ENCODE measurements around the gene MATN4. TPM values are rescaled to one million over a fixed set of nuclear protein-coding genes. Genes with fewer than 3 reads are reported as not detected.
A peak's percentile ranks its signal among the peaks of the same experiment; 100 is the strongest.

The MATN4 gene
- total RNA-seq, 3 donors from 2014 or later (not counting 1 experiment from before 2014, with no cell fraction given), result not detected

DNA sequence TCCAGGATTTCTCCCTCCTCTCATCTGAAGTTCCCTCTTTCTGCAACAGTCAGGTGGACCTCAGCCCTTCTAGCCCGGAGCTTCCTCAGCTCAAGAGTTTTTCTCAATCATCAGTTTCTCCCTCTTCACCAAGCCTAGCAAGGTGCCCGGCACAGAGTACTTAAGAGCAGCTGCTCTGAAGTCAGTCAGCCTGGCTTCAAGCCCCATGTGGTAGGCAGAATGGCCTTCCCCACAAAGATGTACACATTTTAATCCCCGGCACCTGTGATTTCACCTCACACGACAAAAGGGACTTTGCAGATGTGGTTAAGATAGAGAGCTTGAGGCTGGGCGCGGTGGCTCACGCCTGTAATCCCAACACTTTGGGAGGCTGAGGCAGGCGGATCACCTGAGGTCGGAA is 16.6 kb downstream of the MATN4 start:
- H3K36me3 Mint-ChIP-seq, result no peaks in the 10 kb centered on the region
- Histone ChIP-seq H3K4me1 (ENCODE audit: control insufficient read depth, insufficient read depth, low read length) (peaks cover 11% of the 10 kb centered on the region), H3K27me3 (ENCODE audit: control insufficient read depth, insufficient read depth, low read length) (peaks cover 10% of the 10 kb centered on the region), H3K4me3 (ENCODE audit: low read length) (no peak overlapping the region), H3K9me3 (ENCODE audit: control insufficient read depth, insufficient read depth, low read length) (no peaks in the 10 kb centered on the region), H3K27ac (ENCODE audit: low read length) (no peak overlapping the region), H3K36me3 (ENCODE audit: control insufficient read depth, insufficient read depth, low read length) (no peaks in the 10 kb centered on the region)
- peaks cover 15 to 25% of the 10 kb centered on the region in 2 donors for H3K4me1 Mint-ChIP-seq
- intact Hi-C loops (cut with micrococcal nuclease), result loop anchor here (2.0 to 10.0 kb wide), 3 partner anchors 63 to 607 kb away; no protein-coding TSS in a partner anchor
- no peaks in the 10 kb centered on the region for H3K9me3 Mint-ChIP-seq
- no peak for ATAC-seq
- H3K4me3 Mint-ChIP-seq, result no peak overlapping the region
- TF ChIP-seq, protein P1, sequence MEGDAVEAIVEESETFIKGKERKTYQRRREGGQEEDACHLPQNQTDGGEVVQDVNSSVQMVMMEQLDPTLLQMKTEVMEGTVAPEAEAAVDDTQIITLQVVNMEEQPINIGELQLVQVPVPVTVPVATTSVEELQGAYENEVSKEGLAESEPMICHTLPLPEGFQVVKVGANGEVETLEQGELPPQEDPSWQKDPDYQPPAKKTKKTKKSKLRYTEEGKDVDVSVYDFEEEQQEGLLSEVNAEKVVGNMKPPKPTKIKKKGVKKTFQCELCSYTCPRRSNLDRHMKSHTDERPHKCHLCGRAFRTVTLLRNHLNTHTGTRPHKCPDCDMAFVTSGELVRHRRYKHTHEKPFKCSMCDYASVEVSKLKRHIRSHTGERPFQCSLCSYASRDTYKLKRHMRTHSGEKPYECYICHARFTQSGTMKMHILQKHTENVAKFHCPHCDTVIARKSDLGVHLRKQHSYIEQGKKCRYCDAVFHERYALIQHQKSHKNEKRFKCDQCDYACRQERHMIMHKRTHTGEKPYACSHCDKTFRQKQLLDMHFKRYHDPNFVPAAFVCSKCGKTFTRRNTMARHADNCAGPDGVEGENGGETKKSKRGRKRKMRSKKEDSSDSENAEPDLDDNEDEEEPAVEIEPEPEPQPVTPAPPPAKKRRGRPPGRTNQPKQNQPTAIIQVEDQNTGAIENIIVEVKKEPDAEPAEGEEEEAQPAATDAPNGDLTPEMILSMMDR (IDR thresholded peaks at IDR 0.05), result no peak
- 80% methylated on average over 9 of the region's 9 CpGs for whole genome bisulfite sequencing (ENCODE audit: insufficient coverage)
- DNase-seq, result no peak
- H3K27ac Mint-ChIP-seq, result no peak overlapping the region
- peaks cover 30 to 39% of the 10 kb centered on the region in 2 donors for H3K27me3 Mint-ChIP-seq (ENCODE audit: low read depth in 2 of 2)

DNA sequence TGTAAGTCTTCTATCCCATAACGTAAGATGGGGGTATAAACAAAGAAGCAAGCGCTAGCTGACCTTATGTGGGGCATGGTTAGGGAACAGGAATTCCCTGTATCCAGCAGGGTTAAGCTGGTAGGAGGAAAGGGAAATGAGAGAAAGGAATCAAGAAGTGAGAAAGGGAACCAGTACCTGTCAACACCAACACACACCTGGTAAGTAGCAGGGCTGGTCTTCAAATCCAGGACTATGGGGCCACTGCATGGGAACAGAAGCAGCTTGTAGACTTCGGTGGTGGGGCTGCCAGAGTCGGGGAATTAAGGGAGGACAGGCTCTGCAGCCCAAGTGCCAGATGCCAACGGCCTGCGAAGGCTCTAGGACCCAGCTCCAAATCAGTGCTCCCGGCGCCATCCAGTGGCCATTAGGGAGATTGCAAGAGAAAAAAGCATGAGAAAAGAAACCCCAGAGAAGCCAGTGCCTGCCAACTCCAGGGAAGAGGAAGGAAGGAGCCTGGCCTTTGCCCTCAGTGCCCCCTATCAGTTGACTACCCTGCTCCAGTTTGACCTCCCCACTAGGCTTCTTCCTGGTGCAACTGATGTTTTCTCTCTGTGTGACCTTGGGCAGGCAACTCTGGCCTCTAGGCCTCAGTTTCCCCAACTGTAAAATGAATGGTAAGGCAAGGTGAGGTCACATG is 17.3 kb downstream of the MATN4 start:
- Mint-ChIP-seq H3K4me3 (no peak overlapping the region), H3K4me1 (peaks cover 15 to 25% of the 10 kb centered on the region in 2 donors), H3K9me3 (no peaks in the 10 kb centered on the region), H3K36me3 (no peaks in the 10 kb centered on the region), H3K27me3 (ENCODE audit: low read depth in 2 of 2) (peaks cover 26 to 34% of the 10 kb centered on the region in 2 donors), H3K27ac (no peak overlapping the region)
- H3K36me3 ChIP-seq (ENCODE audit: control insufficient read depth, insufficient read depth, low read length), result no peaks in the 10 kb centered on the region
- ATAC-seq (peak; percentile 40 to 55 (median 43)), DNase-seq (peak; percentile 52 to 75)
- WGBS (ENCODE audit: insufficient coverage), result 27% methylated on average over 8 of the region's 8 CpGs
- no peaks in the 10 kb centered on the region for H3K9me3 ChIP-seq (ENCODE audit: control insufficient read depth, insufficient read depth, low read length)
- H3K27me3 ChIP-seq (ENCODE audit: control insufficient read depth, insufficient read depth, low read length), result peaks cover 10% of the 10 kb centered on the region
- intact Hi-C loops (cut with micrococcal nuclease), result loop anchor here (2.0 to 10.0 kb wide), 3 partner anchors 64 to 606 kb away; no protein-coding TSS in a partner anchor
- H3K4me1 ChIP-seq (ENCODE audit: control insufficient read depth, insufficient read depth, low read length), result peaks cover 11% of the 10 kb centered on the region
- H3K27ac ChIP-seq (ENCODE audit: low read length), result no peak overlapping the region
- TF ChIP-seq, protein P1 (IDR thresholded peaks at IDR 0.05), result peak; percentile 78
- H3K4me3 ChIP-seq (ENCODE audit: low read length), result no peak overlapping the region

DNA sequence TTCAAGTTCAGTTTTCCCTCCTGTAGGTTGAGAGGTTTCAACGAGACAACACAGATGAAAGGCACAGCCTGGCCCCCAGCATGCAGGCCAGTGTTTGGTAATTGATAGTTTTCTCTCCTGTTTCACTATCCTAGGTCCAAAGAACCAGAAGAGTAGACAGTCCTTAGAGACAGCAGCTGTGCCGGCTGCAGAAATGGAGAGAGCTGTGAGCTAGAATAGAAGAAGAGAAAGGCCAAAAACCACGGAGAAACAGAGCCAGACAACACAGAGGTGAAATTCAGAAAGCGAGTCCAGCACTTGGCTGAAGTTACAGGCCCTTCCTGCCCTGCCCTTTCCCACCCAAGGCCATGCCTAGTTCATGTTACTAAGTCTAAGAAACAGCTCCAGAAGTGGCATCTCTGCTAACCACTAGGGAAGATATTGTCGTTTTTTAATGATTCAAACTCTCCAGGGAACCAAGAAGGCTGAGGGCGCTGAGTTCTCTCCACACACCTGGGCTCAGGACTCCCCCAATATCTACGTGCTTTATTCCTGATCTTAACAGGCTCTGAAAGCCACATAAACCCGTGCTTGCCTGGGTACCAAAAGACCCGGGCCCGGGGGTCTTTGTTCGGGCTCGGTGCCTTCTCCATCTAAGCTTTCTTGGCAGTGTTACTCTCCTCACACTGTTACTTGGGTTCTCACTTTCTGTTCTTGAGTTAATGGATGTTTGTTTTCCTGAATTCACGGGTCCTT is 18.0 kb downstream of the MATN4 start:
- H3K9me3 ChIP-seq (ENCODE audit: control insufficient read depth, insufficient read depth, low read length), result no peaks in the 10 kb centered on the region
- H3K27ac Mint-ChIP-seq, result no peak overlapping the region
- no peak for ATAC-seq
- 85% methylated on average over 13 of the region's 13 CpGs for WGBS (ENCODE audit: insufficient coverage)
- no peak overlapping the region for H3K4me3 Mint-ChIP-seq
- no peaks in the 10 kb centered on the region for H3K9me3 Mint-ChIP-seq
- no peak for DNase-seq
- no peak overlapping the region for H3K27ac ChIP-seq (ENCODE audit: low read length)
- H3K4me1 ChIP-seq (ENCODE audit: control insufficient read depth, insufficient read depth, low read length), result peaks cover 11% of the 10 kb centered on the region
- no peaks in the 10 kb centered on the region for H3K36me3 ChIP-seq (ENCODE audit: control insufficient read depth, insufficient read depth, low read length)
- peaks cover 26 to 34% of the 10 kb centered on the region in 2 donors for H3K27me3 Mint-ChIP-seq (ENCODE audit: low read depth in 2 of 2)
- H3K36me3 Mint-ChIP-seq, result no peaks in the 10 kb centered on the region
- peaks cover 15 to 25% of the 10 kb centered on the region in 2 donors for H3K4me1 Mint-ChIP-seq
- peaks cover 10% of the 10 kb centered on the region for H3K27me3 ChIP-seq (ENCODE audit: control insufficient read depth, insufficient read depth, low read length)
- TF ChIP-seq, protein P1 (IDR thresholded peaks at IDR 0.05), result no peak
- H3K4me3 ChIP-seq (ENCODE audit: low read length), result no peak overlapping the region
- intact Hi-C loops (cut with micrococcal nuclease), result loop anchor here (2.0 to 10.0 kb wide), 3 partner anchors 65 to 605 kb away; no protein-coding TSS in a partner anchor
